Measurements from ENCODE around the gene ZNF436.
"Not testable (repeated sequence)": the region's sequence is repeated elsewhere in the genome, so short reads cannot be mapped to it uniquely, and the experiment has no call there.

ZNF436 gene

GRCh38 chr1:23381233-23381885 is 11.7 kb upstream of the ZNF436 start:
- TF ChIP-seq CTCF (conservative IDR thresholded peaks at IDR 0.05), result no peak
- no peak overlapping the region; the same call in 1 of the 2 replicates for H3K27ac ChIP-seq

GRCh38 chr1:23380719-23381118 is 11.1 kb upstream of the ZNF436 start:
- no peak for TF ChIP-seq CTCF (conservative IDR thresholded peaks at IDR 0.05)
- no peak overlapping the region for H3K27ac ChIP-seq

GRCh38 chr1:23380236-23380635 is 10.6 kb upstream of the ZNF436 start:
- H3K27ac ChIP-seq, result not testable (repeated sequence)

GRCh38 chr1:23376890-23377811 is 7.5 kb upstream of the ZNF436 start:
- TF ChIP-seq CTCF (conservative IDR thresholded peaks at IDR 0.05), result no peak
- H3K27ac ChIP-seq, result peak overlapping the region; percentile 78

GRCh38 chr1:23374079-23374735 is 4.6 kb upstream of the ZNF436 start:
- not testable (repeated sequence) for H3K27ac ChIP-seq

GRCh38 chr1:23371987-23372880 is 2.6 kb upstream of the ZNF436 start:
- H3K27ac ChIP-seq, result no peak overlapping the region
- no peak for TF ChIP-seq CTCF (conservative IDR thresholded peaks at IDR 0.05)

GRCh38 chr1:23370709-23371584 is 1.3 kb upstream of the ZNF436 start:
- no peak for TF ChIP-seq CTCF (conservative IDR thresholded peaks at IDR 0.05)
- H3K27ac ChIP-seq, result peak overlapping the region; percentile 91

Measured in VCaP (cell line).